Upper lobe of right lung (tissue), 1 donor: ENCODE measurements around the gene RPS15. TPM values are rescaled to one million over a fixed set of nuclear protein-coding genes. Genes with fewer than 3 reads are reported as not detected.
"Not testable (repeated sequence)": the region's sequence is repeated elsewhere in the genome, so short reads cannot be mapped to it uniquely, and the experiment has no call there.

Experiments
- ATAC-seq: fragments of 200-7000 bp; cut with Tn5 transposase; one replicate; pipeline ENCODE4 v1.9.1; 2020; ENCODE audit warnings: mild to moderate bottlenecking, moderate library complexity
- DNase-seq: peaks from one replicate; pipeline ENCODE4 v3.0.0-alpha.2; 2020
- H3K27ac ChIP-seq: fragments of 200-600 bp; one replicate; pipeline ENCODE4 v1.8.0; 2022
- H3K27me3 ChIP-seq: fragments of 200-600 bp; one replicate; pipeline ENCODE4 v1.8.0; 2022; ENCODE audit warnings: mild to moderate bottlenecking
- H3K36me3 ChIP-seq: fragments of 200-600 bp; one replicate; pipeline ENCODE4 v1.8.0; 2022
- H3K4me1 ChIP-seq: fragments of 200-600 bp; one replicate; pipeline ENCODE4 v1.8.0; 2022
- H3K4me3 ChIP-seq: fragments of 200-600 bp; one replicate; pipeline ENCODE4 v1.8.0; 2022; ENCODE audit warnings: mild to moderate bottlenecking
- H3K9me3 ChIP-seq: fragments of 200-600 bp; one replicate; pipeline ENCODE4 v1.8.0; 2022
- CTCF ChIP-seq: fragments of 200-600 bp; IDR thresholded peaks from one replicate; pipeline ENCODE4 v1.8.0; 2022; ENCODE audit warnings: antibody characterized with exemption
- intact Hi-C: fragments of 100-400 bp; cut with DNase I; formaldehyde crosslinking; loops from one replicate; pipeline ENCODE4 v1.11.0; 2022
- total RNA-seq: library from RNA; stranded (reverse); fragmentation: NEBNext Ultra II Directional; extraction: Animal tissue kit (Norgen Biotek cat#: 25700); gene quantifications from one replicate; pipeline ENCODE4 v1.2.1, GENCODE V29; 2021
- donor health status: DM: no; HTN: yes; CAD: no; lungs with severe emphysema.

Gene RPS15
- total RNA-seq, 1 donor from 2014 or later = 841 TPM

- no peaks in the 10 kb centered on the region for H3K4me1 ChIP-seq
- H3K27ac ChIP-seq = no peak overlapping the region
- DNase-seq (no peak), ATAC-seq (no peak)
- H3K9me3 ChIP-seq = no peaks in the 10 kb centered on the region
- no peak for TF ChIP-seq CTCF
- intact Hi-C loops = no loop called here
- H3K4me3 ChIP-seq = no peak overlapping the region
- H3K27me3 ChIP-seq = no peaks in the 10 kb centered on the region
- H3K36me3 ChIP-seq = peaks cover 65% of the 10 kb centered on the region
Observed at GRCh38 chr19:1434040-1434366, 4.2 kb upstream of the RPS15 start.

DNA sequence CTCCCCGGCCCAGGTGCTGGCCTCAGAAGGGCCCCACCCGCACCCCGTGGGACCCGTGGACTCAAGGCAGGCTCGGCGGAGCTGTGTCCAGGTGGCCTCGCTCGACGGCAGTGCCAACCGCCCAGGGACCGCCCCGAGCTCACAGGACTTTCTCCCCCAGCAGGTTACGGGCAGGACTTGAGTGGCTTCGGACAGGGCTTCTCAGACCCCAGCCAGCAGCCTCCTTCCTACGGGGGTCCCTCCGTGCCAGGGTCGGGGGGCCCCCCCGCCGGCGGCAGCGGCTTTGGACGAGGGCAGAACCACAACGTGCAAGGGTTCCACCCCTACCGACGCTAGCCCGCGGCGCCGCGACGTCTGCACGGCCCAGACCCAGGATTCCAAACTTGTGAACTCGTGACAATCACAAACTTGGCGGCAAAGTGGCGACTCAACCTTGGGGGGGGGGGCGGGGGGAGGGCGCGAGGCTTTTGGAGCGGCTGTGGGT is 3.6 kb upstream of the RPS15 start:
- TF ChIP-seq CTCF = no peak
- Histone ChIP-seq H3K27me3 (no peaks in the 10 kb centered on the region), H3K27ac (no peak overlapping the region), H3K9me3 (no peaks in the 10 kb centered on the region), H3K4me1 (peaks cover 6% of the 10 kb centered on the region), H3K36me3 (peaks cover 60% of the 10 kb centered on the region), H3K4me3 (no peak overlapping the region)
- intact Hi-C loops = no loop called here
- ATAC-seq (no peak), DNase-seq (peak; percentile 63)

- H3K27ac ChIP-seq = no peak overlapping the region
- no peaks in the 10 kb centered on the region for H3K27me3 ChIP-seq
- ATAC-seq = no peak
- H3K4me3 ChIP-seq = no peak overlapping the region
- DNase-seq = no peak
- no peak for TF ChIP-seq CTCF
- intact Hi-C loops = no loop called here
- peaks cover 60% of the 10 kb centered on the region for H3K36me3 ChIP-seq
- no peaks in the 10 kb centered on the region for H3K9me3 ChIP-seq
- peaks cover 13% of the 10 kb centered on the region for H3K4me1 ChIP-seq
Observed at GRCh38 chr19:1435378-1435989, 2.7 kb upstream of the RPS15 start.

GRCh38 chr19:1437609-1438008 is 587 bp upstream of the RPS15 start:
- ATAC-seq (no peak), DNase-seq (no peak)
- H3K27ac ChIP-seq = no peak overlapping the region
- no peak for TF ChIP-seq CTCF
- H3K27me3 ChIP-seq = no peaks in the 10 kb centered on the region
- H3K36me3 ChIP-seq = peaks cover 59% of the 10 kb centered on the region
- peak overlapping the region; percentile 98 for H3K4me3 ChIP-seq
- H3K4me1 ChIP-seq = peaks cover 13% of the 10 kb centered on the region
- H3K9me3 ChIP-seq = no peaks in the 10 kb centered on the region
- intact Hi-C loops = no loop called here

GRCh38 chr19:1438933-1439354 is 748 bp downstream of the RPS15 start:
- DNase-seq = no peak
- no peaks in the 10 kb centered on the region for H3K27me3 ChIP-seq
- peaks cover 49% of the 10 kb centered on the region for H3K36me3 ChIP-seq
- no peak for TF ChIP-seq CTCF
- intact Hi-C loops = no loop called here
- peak overlapping the region; percentile 98 for H3K4me3 ChIP-seq
- no peak for ATAC-seq
- no peaks in the 10 kb centered on the region for H3K9me3 ChIP-seq
- peak overlapping the region; percentile 95 for H3K27ac ChIP-seq
- H3K4me1 ChIP-seq = peaks cover 13% of the 10 kb centered on the region

DNA sequence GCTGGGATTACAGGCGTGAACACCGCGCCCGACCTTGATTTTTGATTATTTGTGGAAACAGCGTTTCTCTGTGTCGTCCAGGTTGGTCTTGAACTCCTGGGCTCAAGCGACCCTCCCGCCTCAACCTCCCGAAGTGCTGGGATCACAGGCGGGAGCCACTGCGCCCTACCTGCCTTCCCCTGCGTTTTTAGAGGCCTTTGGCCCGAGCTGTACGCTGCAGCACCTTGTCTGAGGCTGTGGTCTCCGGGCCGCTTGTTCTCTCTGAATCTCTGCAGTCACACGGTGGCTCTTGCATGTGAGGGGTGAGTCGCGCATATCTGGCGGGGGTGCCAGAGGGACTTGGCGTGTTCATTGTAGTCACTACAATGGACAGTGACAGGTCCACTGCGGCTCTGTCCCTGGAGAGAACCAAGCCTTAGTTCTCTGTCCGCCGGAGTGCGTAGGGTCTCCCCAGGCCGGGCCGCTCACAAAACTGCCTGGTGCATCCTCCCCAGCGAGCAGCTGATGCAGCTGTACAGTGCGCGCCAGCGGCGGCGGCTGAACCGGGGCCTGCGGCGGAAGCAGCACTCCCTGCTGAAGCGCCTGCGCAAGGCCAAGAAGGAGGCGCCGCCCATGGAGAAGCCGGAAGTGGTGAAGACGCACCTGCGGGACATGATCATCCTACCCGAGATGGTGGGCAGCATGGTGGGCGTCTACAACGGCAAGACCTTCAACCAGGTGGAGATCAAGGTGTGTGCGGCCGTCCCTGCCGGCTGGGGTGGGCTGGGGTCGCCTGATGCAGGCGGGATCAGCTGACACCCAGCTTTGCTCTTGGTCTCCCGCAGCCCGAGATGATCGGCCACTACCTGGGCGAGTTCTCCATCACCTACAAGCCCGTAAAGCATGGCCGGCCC is 1.6 kb downstream of the RPS15 start:
- H3K27me3 ChIP-seq, intact Hi-C loops, ATAC-seq, H3K9me3 ChIP-seq: not testable (repeated sequence)
- H3K4me1 ChIP-seq = peaks cover 16% of the 10 kb centered on the region
- peak overlapping the region; percentile 98 for H3K4me3 ChIP-seq
- DNase-seq = peak; percentile 64
- H3K27ac ChIP-seq = peak overlapping the region; percentile 95
- peaks cover 42% of the 10 kb centered on the region for H3K36me3 ChIP-seq
